ENCODE data around the gene SLC2A13. TPM values are rescaled to one million over a fixed set of nuclear protein-coding genes. Genes with fewer than 3 reads are reported as not detected.

Gene SLC2A13
- total RNA-seq = 10 to 100 TPM; 21.0 to 41.9 TPM

DNA sequence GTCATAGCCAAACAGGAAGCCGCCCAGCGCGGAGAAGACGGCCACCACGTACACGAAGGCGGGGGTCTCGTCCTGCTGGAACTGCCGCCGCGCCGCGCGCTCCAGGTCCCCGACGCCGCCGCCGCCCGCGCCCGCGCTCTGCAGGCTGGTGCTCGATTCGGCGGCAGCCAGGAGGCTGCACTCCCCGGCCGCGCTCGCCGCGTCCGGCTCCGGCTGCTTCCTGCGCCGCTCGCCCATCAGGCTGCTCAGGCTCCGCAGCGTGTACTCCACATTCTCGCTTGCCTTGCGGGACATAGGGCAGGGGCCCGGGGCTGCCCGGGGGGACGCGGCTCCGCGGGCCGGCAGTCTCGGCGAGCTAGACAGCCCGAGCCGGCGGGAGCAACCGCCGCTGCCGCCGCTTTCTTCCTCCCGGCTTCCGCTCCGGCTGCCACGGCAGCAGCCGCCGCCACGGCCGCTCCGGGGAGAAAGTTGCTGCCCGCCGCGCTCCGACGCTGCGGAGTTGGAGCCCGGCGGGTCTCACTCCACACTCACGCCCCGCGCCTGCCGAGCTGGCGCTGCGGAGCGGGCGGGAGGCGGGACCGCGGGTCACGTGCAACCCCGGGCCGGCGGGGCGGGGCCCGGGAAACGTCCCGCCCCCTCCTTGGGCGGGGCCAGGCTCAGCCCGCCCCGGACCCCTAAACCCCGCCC is at the start of gene SLC2A13:
Gene SLC2A13, minus strand, starts transcription at position 567 of the 687 bp plus-strand sequence. Its CDS starts 273 bp downstream, at position 294.
- TF ChIP-seq CTCF (IDR thresholded peaks at IDR 0.05) = no peak
- TF ChIP-seq POLR2A (IDR thresholded peaks at IDR 0.05) = peak; percentile 71 to 78 (median 78)
- peak; percentile 79 to 89 (median 82) for DNase-seq
- Histone ChIP-seq H3K9me3 (no peaks in the 10 kb centered on the region), H3K36me3 (replicated peaks in 1 of 2; ENCODE audit: insufficient read depth in 1 of 2, low read depth in 2 of 2) (no peaks in the 10 kb centered on the region), H3K27me3 (no peaks in the 10 kb centered on the region), H3K4me1 (peaks cover 50% of the 10 kb centered on the region), H3K27ac (peak within 1 kb of the TSS; percentile 13 to 89 (median 81)), H3K4me3 (peak within 1 kb of the TSS; percentile 67 to 86)
- intact Hi-C loops (cut with DNase I) = no loop called here
- peak; percentile 91 for ATAC-seq
- WGBS, 2 donors = 1% methylated on average over 96 of the region's 97 CpGs; no CpG with 5 or more reads in 1 of the 2 donors

GRCh38 chr12:40154381-40154780 is 48.5 kb upstream of the SLC2A13 start:
- H3K9me3 ChIP-seq = no peaks in the 10 kb centered on the region
- intact Hi-C loops (cut with DNase I) = loop anchor here (10.0 kb wide), 1 partner anchor 160 kb away; no protein-coding TSS in a partner anchor
- DNase-seq (no peak), ATAC-seq (no peak)
- no peaks in the 10 kb centered on the region for H3K36me3 ChIP-seq (replicated peaks in 1 of 2; ENCODE audit: insufficient read depth in 1 of 2, low read depth in 2 of 2)
- no peak for TF ChIP-seq POLR2A (IDR thresholded peaks at IDR 0.05)
- no peak for TF ChIP-seq CTCF (IDR thresholded peaks at IDR 0.05)
- no peaks in the 10 kb centered on the region for H3K4me1 ChIP-seq
- WGBS, 2 donors = 76 to 77% methylated on average over 4 of the region's 4 CpGs
- no peak overlapping the region for H3K27ac ChIP-seq
- no peaks in the 10 kb centered on the region for H3K27me3 ChIP-seq
- no peak overlapping the region for H3K4me3 ChIP-seq

- H3K36me3 ChIP-seq (replicated peaks in 1 of 2; ENCODE audit: insufficient read depth in 1 of 2, low read depth in 2 of 2) = no peaks in the 10 kb centered on the region
- no peaks in the 10 kb centered on the region for H3K27me3 ChIP-seq
- TF ChIP-seq CTCF (IDR thresholded peaks at IDR 0.05) = no peak
- TF ChIP-seq POLR2A (IDR thresholded peaks at IDR 0.05) = no peak
- no peak overlapping the region for H3K27ac ChIP-seq
- DNase-seq (no peak), ATAC-seq (no peak)
- intact Hi-C loops (cut with DNase I) = loop anchor here (10.0 kb wide), 1 partner anchor 161 kb away; no protein-coding TSS in a partner anchor
- no peaks in the 10 kb centered on the region for H3K9me3 ChIP-seq
- no peak overlapping the region for H3K4me3 ChIP-seq
- no peaks in the 10 kb centered on the region for H3K4me1 ChIP-seq
These were observed 47.6 kb upstream of the SLC2A13 start for GRCh38 chr12:40153432-40153831.

DNA sequence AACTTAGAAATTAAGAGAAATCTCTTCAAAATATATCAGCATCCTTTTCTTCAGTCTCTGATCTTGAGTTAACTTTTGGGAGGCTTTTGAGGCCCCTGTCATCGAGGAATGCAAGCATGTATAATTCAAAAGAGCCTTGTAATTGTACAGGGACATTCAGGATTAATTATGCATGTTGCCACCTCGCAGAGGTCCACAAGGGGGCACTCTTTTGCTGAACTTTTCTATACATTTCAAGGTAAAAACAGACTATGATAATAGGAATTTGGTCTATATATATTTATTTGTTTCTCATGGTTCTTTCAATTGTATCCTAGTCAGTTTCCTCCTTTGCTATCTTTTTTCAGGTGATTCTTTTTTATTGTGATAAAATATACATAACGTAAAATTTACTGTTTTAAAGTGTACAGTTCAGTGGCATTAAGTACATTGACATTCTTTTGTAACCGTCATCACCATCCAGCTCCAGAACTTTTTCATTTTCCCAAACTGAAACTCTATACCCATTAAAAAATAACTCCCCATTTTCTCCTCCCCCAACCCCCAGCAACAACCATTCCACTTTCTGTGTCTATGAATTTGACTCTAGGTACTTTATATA is 47.0 kb upstream of the SLC2A13 start:
- peak; percentile 41 to 67 (median 64) for DNase-seq
- Histone ChIP-seq H3K4me1 (no peaks in the 10 kb centered on the region), H3K4me3 (no peak overlapping the region), H3K36me3 (replicated peaks in 1 of 2; ENCODE audit: insufficient read depth in 1 of 2, low read depth in 2 of 2) (no peaks in the 10 kb centered on the region), H3K27me3 (no peaks in the 10 kb centered on the region), H3K27ac (no peak overlapping the region), H3K9me3 (no peaks in the 10 kb centered on the region)
- intact Hi-C loops (cut with DNase I) = loop anchor here (10.0 kb wide), 1 partner anchor 162 kb away; no protein-coding TSS in a partner anchor
- TF ChIP-seq CTCF (IDR thresholded peaks at IDR 0.05) (peak; percentile 47 to 96 (median 73)), POLR2A (IDR thresholded peaks at IDR 0.05) (no peak)
- peak; percentile 63 for ATAC-seq
- WGBS, 2 donors = 30 to 35% methylated on average over 4 of the region's 4 CpGs

Data from body of pancreas (tissue), 4 donors.